Liver (tissue), 3 donors: ENCODE results near the gene PSME2.

Experiments used
- GABPA ChIP-seq, 2 donors: IDR thresholded peaks in 1 of 2; conservative IDR thresholded peaks in 1 of 2; 2 replicates each; pipeline ENCODE4 v1.6.1; 2016; ENCODE audit warnings: antibody characterized with exemption in 2 of 2, mild to moderate bottlenecking in 1 of 2, moderate library complexity in 1 of 2
- MAX ChIP-seq: IDR thresholded peaks from 2 replicates; pipeline ENCODE4 v1.6.1; 2016; ENCODE audit warnings: antibody characterized with exemption
- TAF1 ChIP-seq: conservative IDR thresholded peaks from 2 replicates; pipeline ENCODE4 v1.6.1; 2016; ENCODE audit warnings: antibody characterized with exemption, mild to moderate bottlenecking
- TF ChIP-seq, protein P1 (sequence below): fragments of 150-350 bp; IDR thresholded peaks from 2 replicates; pipeline ENCODE4 v1.5.1; 2017; ENCODE audit warnings: improper control_type of control experiment, low read depth, low read length; ENCODE audit not compliant: missing input control
- donor health status: healthy.
- donor health status: healthy.

- TF ChIP-seq GABPA (IDR thresholded peaks at IDR 0.05 in 1 of 2, conservative IDR thresholded peaks at IDR 0.05 in 1 of 2) (no peak), TAF1 (no peak), MAX (no peak)
- TF ChIP-seq, protein P1, sequence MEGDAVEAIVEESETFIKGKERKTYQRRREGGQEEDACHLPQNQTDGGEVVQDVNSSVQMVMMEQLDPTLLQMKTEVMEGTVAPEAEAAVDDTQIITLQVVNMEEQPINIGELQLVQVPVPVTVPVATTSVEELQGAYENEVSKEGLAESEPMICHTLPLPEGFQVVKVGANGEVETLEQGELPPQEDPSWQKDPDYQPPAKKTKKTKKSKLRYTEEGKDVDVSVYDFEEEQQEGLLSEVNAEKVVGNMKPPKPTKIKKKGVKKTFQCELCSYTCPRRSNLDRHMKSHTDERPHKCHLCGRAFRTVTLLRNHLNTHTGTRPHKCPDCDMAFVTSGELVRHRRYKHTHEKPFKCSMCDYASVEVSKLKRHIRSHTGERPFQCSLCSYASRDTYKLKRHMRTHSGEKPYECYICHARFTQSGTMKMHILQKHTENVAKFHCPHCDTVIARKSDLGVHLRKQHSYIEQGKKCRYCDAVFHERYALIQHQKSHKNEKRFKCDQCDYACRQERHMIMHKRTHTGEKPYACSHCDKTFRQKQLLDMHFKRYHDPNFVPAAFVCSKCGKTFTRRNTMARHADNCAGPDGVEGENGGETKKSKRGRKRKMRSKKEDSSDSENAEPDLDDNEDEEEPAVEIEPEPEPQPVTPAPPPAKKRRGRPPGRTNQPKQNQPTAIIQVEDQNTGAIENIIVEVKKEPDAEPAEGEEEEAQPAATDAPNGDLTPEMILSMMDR, result no peak
These were observed 39.6 kb downstream of the PSME2 start for GRCh38 chr14:24106672-24107271.
